ENCODE data around the gene LRP10.
A peak's percentile ranks its signal among the peaks of the same experiment; 100 is the strongest.

LRP10 gene

GRCh38 chr14:22866874-22867273 lies 4.7 kb upstream of the LRP10 start:
- DNase-seq: no peak

GRCh38 chr14:22870811-22871223 lies 723 bp upstream of the LRP10 start:
- DNase-seq: no peak

- peak; percentile 87 for DNase-seq
Measured at GRCh38 chr14:22872033-22872832, 693 bp downstream of the LRP10 start.

DNA sequence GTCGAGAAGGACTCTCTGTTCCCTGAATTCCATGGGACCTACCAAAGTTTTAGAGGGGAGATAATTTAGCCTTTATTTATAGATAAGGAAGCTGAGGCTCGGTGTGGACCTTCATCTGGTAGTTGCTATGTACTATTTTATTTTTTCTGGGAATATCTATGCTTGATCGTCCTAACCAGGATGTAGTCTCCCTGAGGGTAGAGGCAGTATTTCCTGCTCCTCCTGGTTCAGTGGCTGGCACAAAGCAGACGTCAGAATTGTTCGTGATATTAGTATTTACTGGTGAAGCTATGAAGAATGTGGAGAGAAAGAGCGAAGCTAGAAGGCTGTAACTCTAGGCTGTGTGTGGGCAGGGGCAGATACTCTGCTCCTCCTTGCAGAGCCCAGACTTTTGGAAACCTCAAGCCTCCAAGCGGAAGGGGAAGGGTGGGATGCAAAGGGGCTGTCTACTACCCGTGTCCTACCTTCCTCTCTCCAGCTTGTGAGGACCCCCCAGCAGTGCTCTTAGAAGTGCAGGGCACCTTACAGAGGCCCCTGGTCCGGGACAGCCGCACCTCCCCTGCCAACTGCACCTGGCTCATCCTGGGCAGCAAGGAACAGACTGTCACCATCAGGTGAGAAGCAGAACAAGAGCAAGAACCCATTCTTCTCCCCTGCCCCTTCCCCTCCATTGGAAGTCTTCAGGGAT lies 1.4 kb downstream of the LRP10 start:
- no peak for DNase-seq

DNA sequence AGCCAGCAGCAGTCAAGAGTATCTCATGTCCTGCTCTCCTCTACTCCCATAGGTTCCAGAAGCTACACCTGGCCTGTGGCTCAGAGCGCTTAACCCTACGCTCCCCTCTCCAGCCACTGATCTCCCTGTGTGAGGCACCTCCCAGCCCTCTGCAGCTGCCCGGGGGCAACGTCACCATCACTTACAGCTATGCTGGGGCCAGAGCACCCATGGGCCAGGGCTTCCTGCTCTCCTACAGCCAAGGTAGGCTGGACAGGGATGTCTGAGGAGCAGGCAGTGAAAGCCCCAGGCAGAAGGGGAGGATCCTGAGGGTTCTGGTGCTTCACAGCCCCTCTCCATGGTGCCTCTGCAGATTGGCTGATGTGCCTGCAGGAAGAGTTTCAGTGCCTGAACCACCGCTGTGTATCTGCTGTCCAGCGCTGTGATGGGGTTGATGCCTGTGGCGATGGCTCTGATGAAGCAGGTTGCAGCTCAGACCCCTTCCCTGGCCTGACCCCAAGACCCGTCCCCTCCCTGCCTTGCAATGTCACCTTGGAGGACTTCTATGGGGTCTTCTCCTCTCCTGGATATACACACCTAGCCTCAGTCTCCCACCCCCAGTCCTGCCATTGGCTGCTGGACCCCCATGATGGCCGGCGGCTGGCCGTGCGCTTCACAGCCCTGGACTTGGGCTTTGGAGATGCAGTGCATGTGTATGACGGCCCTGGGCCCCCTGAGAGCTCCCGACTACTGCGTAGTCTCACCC lies 3.6 kb downstream of the LRP10 start:
- no peak for DNase-seq

- DNase-seq: no peak
Measured at GRCh38 chr14:22875748-22876319, 4.3 kb downstream of the LRP10 start.

GRCh38 chr14:22877000-22877501 lies 5.5 kb downstream of the LRP10 start:
- DNase-seq: no peak

GRCh38 chr14:22878271-22879246 lies 7.0 kb downstream of the LRP10 start:
- no peak for DNase-seq

GRCh38 chr14:22882064-22882463 lies 10.5 kb downstream of the LRP10 start:
- no peak for DNase-seq

DNA sequence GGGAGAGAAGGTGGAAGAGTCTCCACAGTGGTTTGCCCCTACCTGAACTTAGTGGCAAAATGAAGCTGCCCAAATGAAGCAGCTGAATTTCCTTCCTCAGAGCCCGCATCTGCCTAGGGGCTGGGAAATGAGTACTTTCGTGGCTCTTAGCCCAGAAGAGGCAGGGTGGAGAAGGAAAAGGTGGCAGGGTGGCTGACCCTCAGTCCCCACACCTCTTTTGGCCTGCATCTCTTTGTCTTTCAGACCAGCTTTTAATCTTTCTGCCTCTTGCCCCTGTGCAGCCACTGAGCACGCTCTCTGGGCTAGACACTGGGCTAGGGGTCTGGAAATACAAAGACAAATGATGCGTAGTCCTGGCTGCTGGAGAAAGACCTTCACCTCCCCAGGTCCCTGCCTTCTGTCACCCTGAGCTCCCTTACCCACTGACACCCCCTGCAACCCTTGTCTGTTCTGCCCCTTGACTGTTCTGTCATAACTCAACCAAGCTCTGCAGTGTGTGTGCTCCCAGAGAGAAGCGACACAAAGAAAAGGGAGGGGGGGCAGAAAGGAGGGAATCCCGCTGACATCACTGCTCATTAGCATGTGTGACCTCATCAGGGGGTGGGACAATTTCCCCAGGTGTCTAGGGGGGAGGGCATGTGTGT lies 11.1 kb downstream of the LRP10 start:
- no peak for DNase-seq

DNA sequence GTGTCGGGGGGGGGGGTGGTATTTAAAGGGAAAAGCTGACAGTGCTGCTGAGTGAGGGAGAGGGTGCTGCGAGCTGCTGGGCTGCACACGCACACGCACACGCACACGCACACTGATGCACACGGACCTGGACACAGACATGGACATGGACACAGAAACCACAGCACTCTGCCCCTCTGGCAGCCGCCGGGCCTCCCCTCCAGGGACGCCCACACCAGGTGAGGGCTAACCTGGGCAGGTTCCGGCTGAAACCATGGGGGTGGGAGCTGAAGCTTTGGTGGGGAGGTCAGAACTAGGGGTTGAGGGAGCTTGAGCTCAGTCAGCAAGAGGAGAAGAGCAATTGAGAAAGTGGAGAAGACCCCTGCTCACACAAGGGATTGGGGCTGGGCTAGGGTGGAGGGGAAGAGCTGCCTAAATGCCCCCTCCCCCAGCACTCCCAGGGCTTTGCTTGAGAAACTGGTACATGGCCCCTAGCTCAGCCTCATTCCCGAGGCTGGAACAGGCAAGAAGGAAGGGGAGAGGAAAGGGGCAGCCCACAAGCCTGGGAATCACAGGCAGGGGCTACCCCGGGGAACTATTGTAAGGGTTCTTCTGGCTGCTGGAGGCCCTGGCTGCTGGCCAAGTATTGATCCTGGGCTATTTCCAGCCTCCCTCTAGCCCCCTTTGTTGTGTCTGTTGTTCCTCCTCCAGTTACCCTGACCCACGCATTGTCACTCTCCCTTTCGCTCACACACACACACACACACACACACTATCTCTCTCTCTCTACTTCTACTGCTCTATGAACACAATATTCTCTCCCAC lies 11.8 kb downstream of the LRP10 start, which contains the start of gene REM2:
REM2 (plus strand) TSS at position 50 of the 804 bp plus-strand sequence; CDS start at position 116, 66 bp downstream.
- DNase-seq: no peak

- no peak for DNase-seq
Measured at GRCh38 chr14:22884076-22884737, 12.7 kb downstream of the LRP10 start.

DNA sequence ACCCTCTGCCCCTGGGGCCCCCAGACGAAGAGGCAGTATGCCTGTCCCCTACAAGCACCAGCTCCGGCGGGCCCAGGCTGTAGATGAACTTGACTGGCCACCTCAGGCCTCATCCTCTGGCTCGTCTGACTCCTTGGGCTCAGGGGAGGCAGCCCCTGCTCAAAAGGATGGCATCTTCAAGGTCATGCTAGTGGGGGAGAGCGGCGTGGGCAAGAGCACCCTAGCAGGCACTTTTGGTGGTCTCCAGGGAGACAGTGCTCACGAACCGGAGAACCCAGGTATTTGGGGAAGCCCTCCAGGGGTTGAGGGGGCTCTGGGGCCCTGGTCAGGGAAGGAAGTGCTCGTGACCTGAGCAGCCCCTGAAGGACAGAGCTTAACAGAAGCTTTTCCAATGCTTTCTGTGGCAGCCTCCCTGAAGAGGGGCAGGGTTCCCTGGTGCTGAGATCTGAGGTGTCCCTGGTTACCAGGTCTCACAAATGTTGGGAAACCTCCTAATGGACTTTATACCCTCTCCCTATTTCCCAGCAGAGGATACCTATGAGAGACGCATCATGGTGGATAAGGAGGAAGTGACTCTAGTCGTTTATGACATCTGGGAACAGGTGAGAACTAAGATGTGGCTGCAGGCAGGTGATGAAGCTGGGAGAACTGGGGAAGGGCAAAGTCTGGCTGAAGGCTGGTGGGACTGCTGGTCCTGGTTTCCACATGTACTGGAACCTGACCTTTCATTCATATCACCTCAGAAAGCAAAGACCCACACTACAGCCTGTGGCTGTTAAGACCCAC lies 13.4 kb downstream of the LRP10 start:
- no peak for DNase-seq

DNA sequence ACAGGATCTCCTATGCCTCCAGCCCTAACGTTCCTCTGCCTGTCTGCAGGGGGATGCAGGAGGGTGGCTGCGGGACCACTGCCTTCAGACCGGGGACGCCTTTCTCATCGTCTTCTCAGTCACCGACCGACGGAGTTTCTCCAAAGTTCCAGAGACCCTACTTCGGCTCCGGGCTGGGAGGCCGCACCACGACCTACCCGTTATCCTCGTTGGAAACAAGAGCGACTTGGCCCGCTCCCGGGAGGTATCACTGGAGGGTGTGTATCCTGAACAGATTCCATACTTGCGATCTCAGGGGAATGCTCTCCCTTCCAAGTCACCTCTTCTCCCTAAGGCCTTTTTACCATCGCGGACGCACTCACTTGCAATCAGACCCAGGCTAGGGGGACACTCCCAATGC lies 14.4 kb downstream of the LRP10 start:
- DNase-seq: no peak

- DNase-seq: peak; percentile 76
Measured at GRCh38 chr14:22886500-22887259, 15.1 kb downstream of the LRP10 start.

GRCh38 chr14:22887260-22887989 lies 15.9 kb downstream of the LRP10 start:
- peak; percentile 46 for DNase-seq

- peak; percentile 68 for DNase-seq
Measured at GRCh38 chr14:22887990-22888378, 16.4 kb downstream of the LRP10 start.

All from stimulated activated CD8-positive, alpha-beta memory T cell treated with anti-CD3 and anti-CD28 coated beads, Interleukin-4, amount 100 ng/mL, for 48 hours (primary cell).